ENCODE data around the gene RHCG.

RHCG gene

GRCh38 chr15:89494941-89495637 lies 1.3 kb downstream of the RHCG start:
- TF ChIP-seq POLR2A (IDR thresholded peaks at IDR 0.05; ENCODE audit: extremely low read depth, insufficient read length) = no peak
- peak; percentile 82 for TF ChIP-seq CTCF (IDR thresholded peaks at IDR 0.05; ENCODE audit: low read depth, low read length)
- TF ChIP-seq MAX (IDR thresholded peaks at IDR 0.05; ENCODE audit: low read depth, low read length) = no peak
- DNase-seq (ENCODE audit: low read depth) = peak; percentile 67
- no peak overlapping the region for H3K4me3 ChIP-seq (ENCODE audit: low read depth, low read length)

GRCh38 chr15:89494031-89494430 lies 2.4 kb downstream of the RHCG start:
- H3K4me3 ChIP-seq (ENCODE audit: low read depth, low read length) = no peak overlapping the region
- TF ChIP-seq MAX (IDR thresholded peaks at IDR 0.05; ENCODE audit: low read depth, low read length) = no peak
- TF ChIP-seq MYC (IDR thresholded peaks at IDR 0.05; ENCODE audit: low read depth, low read length) = no peak
- no peak for TF ChIP-seq POLR2A (IDR thresholded peaks at IDR 0.05; ENCODE audit: extremely low read depth, insufficient read length)
- no peak for TF ChIP-seq CTCF (IDR thresholded peaks at IDR 0.05; ENCODE audit: low read depth, low read length)

GRCh38 chr15:89492934-89493631 lies 3.3 kb downstream of the RHCG start:
- TF ChIP-seq POLR2A (IDR thresholded peaks at IDR 0.05; ENCODE audit: extremely low read depth, insufficient read length) = no peak
- no peak for TF ChIP-seq MYC (IDR thresholded peaks at IDR 0.05; ENCODE audit: low read depth, low read length)
- TF ChIP-seq MAX (IDR thresholded peaks at IDR 0.05; ENCODE audit: low read depth, low read length) = no peak
- TF ChIP-seq CTCF (IDR thresholded peaks at IDR 0.05; ENCODE audit: low read depth, low read length) = no peak
- H3K4me3 ChIP-seq (ENCODE audit: low read depth, low read length) = no peak overlapping the region
- no peak for DNase-seq (ENCODE audit: low read depth)

More at GRCh38 chr15:89494031-89494430, 2.4 kb downstream of the RHCG start:
- no peak for DNase-seq (ENCODE audit: low read depth)

GRCh38 chr15:89492111-89492641 lies 4.2 kb downstream of the RHCG start:
- no peak overlapping the region for H3K4me3 ChIP-seq (ENCODE audit: low read depth, low read length)
- DNase-seq (ENCODE audit: low read depth) = peak; percentile 56
- TF ChIP-seq POLR2A (IDR thresholded peaks at IDR 0.05; ENCODE audit: extremely low read depth, insufficient read length) (no peak), MAX (IDR thresholded peaks at IDR 0.05; ENCODE audit: low read depth, low read length) (no peak), CTCF (IDR thresholded peaks at IDR 0.05; ENCODE audit: low read depth, low read length) (peak; percentile 81), MYC (IDR thresholded peaks at IDR 0.05; ENCODE audit: low read depth, low read length) (0 out of 2 replicates have a peak, but pooled peaks have one; percentile 9)

- no peak for DNase-seq (ENCODE audit: low read depth)
- TF ChIP-seq MYC (IDR thresholded peaks at IDR 0.05; ENCODE audit: low read depth, low read length) (no peak), POLR2A (IDR thresholded peaks at IDR 0.05; ENCODE audit: extremely low read depth, insufficient read length) (no peak)
- H3K4me3 ChIP-seq (ENCODE audit: low read depth, low read length) = no peak overlapping the region
These were observed 5.5 kb downstream of the RHCG start for GRCh38 chr15:89490814-89491315.

Measured in NB4 (cell line).